H7 (cell line): ENCODE results near the gene YES1. TPM values are rescaled to one million over a fixed set of nuclear protein-coding genes. Genes with fewer than 3 reads are reported as not detected.

ENCODE experiments used
- DNase-seq: peaks from one replicate; pipeline ENCODE4 v3.0.0; 2012
- H3K27me3 ChIP-seq: 2 replicates; pipeline ENCODE4 v1.6.0; 2011; ENCODE audit warnings: mild to moderate bottlenecking, low read length; ENCODE audit not compliant: control insufficient read depth, insufficient read depth
- H3K36me3 ChIP-seq: replicated peaks from 2 replicates; pipeline ENCODE4 v1.5.1; 2011; ENCODE audit warnings: low read length; ENCODE audit not compliant: control insufficient read depth, insufficient read depth
- H3K4me3 ChIP-seq: 2 replicates; pipeline ENCODE4 v1.5.1; 2011; ENCODE audit warnings: low read depth, mild to moderate bottlenecking, control low read depth, low read length, moderate library complexity; ENCODE audit not compliant: insufficient read depth
- total RNA-seq: library from RNA; depleted of rRNA; stranded (reverse); fragments of >200 nt; shearing (Covaris generic); gene quantifications from 2 replicates; pipeline ENCODE4 v1.2.3, GENCODE V29; 2014

YES1 gene
- total RNA-seq, 1 experiment from 2014 or later: 69.4 TPM

- DNase-seq: no peak
These were observed 101.4 kb downstream of the YES1 start for GRCh38 chr18:710418-711300.

GRCh38 chr18:709771-710170 is 102.3 kb downstream of the YES1 start:
- H3K27me3 ChIP-seq: no peaks in the 10 kb centered on the region; the same call in 1 of the 2 replicates
- H3K36me3 ChIP-seq: no peaks in the 10 kb centered on the region; the same call in 1 of the 2 replicates
- H3K4me3 ChIP-seq: no peak overlapping the region
- DNase-seq: no peak

More at GRCh38 chr18:710418-711300, 101.4 kb downstream of the YES1 start:
- Histone ChIP-seq H3K4me3 (no peak overlapping the region), H3K27me3 (no peaks in the 10 kb centered on the region; the same call in 1 of the 2 replicates), H3K36me3 (no peaks in the 10 kb centered on the region)

- no peak for DNase-seq
These were observed 103.9 kb downstream of the YES1 start for GRCh38 chr18:708096-708495.

GRCh38 chr18:706405-706804 is 105.6 kb downstream of the YES1 start:
- H3K27me3 ChIP-seq: no peaks in the 10 kb centered on the region
- no peak overlapping the region for H3K4me3 ChIP-seq
- DNase-seq: no peak
- peaks cover 3% of the 10 kb centered on the region for H3K36me3 ChIP-seq

More at GRCh38 chr18:708096-708495, 103.9 kb downstream of the YES1 start:
- Histone ChIP-seq H3K4me3 (no peak overlapping the region), H3K27me3 (no peaks in the 10 kb centered on the region; the same call in 1 of the 2 replicates), H3K36me3 (peaks cover 3% of the 10 kb centered on the region)

- no peak for DNase-seq
- H3K36me3 ChIP-seq: peaks cover 3% of the 10 kb centered on the region
- H3K4me3 ChIP-seq: no peak overlapping the region
- no peaks in the 10 kb centered on the region for H3K27me3 ChIP-seq
These were observed 108.7 kb downstream of the YES1 start for GRCh38 chr18:703213-703967.

DNA sequence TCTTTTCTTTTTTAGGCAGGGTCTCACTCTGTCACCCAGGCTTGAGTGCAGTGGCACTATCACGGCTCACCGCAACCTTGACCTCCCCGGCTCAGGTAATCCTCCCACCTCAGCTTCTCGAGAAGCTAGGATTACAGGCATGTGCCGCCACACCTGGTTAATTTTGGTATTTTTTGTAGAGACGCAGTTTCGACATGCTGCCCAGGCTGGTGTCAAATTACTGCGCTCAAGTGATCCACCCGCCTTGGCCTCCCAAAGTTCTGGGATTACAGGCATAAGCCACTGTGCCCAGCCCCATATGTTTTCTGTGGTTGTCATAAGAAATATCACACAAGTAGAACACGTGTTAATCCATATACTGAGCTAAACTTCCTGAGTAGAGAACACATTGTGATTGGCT is 114.2 kb downstream of the YES1 start:
- no peak overlapping the region for H3K4me3 ChIP-seq
- H3K36me3 ChIP-seq: peaks cover 3% of the 10 kb centered on the region
- DNase-seq: no peak
- no peaks in the 10 kb centered on the region for H3K27me3 ChIP-seq

GRCh38 chr18:697012-697411 is 115.0 kb downstream of the YES1 start:
- peaks cover 5% of the 10 kb centered on the region for H3K36me3 ChIP-seq
- DNase-seq: no peak
- H3K27me3 ChIP-seq: no peaks in the 10 kb centered on the region
- H3K4me3 ChIP-seq: no peak overlapping the region

DNA sequence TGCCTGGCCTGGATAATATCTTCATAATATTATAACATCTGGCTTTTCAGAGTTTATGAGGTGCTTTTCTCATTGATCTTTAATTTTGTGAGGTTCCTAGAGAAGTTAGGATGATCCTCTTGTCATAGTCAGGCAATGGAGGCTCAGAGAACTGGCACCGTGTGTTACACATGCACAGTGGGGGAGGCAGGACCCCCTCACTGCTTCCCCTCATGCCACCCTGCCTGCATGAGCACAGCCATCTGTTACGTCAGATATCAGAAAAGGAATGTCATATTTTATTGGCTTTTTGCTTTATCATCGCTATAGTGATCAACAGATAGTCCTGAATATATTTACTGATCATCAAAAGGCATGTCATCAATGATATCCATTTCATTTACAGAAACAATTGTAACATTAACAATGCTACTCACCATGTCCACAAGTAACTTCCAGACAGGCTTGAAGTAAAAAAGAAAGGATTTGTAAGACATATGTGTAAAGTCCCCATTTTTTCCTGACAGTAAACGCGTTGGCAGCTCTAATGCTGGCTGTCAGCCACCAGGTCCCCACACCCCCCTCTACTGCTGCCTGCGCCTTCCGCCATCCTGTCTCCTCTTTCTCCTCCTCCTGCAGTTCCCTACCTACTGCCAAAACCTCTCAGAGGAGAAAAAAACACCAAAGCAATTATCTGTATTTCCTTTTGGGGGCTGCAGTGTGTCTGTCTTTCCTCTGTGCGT is 118.4 kb downstream of the YES1 start:
- no peak overlapping the region for H3K4me3 ChIP-seq
- peaks cover 5% of the 10 kb centered on the region for H3K36me3 ChIP-seq
- DNase-seq: no peak
- H3K27me3 ChIP-seq: no peaks in the 10 kb centered on the region

- Histone ChIP-seq H3K4me3 (no peak overlapping the region), H3K36me3 (peaks cover 5% of the 10 kb centered on the region), H3K27me3 (no peaks in the 10 kb centered on the region)
- no peak for DNase-seq
These were observed 119.2 kb downstream of the YES1 start for GRCh38 chr18:692824-693223.

GRCh38 chr18:688323-688722 is 123.7 kb downstream of the YES1 start:
- Histone ChIP-seq H3K4me3 (no peak overlapping the region), H3K27me3 (no peaks in the 10 kb centered on the region), H3K36me3 (peaks cover 10% of the 10 kb centered on the region)
- DNase-seq: no peak

DNA sequence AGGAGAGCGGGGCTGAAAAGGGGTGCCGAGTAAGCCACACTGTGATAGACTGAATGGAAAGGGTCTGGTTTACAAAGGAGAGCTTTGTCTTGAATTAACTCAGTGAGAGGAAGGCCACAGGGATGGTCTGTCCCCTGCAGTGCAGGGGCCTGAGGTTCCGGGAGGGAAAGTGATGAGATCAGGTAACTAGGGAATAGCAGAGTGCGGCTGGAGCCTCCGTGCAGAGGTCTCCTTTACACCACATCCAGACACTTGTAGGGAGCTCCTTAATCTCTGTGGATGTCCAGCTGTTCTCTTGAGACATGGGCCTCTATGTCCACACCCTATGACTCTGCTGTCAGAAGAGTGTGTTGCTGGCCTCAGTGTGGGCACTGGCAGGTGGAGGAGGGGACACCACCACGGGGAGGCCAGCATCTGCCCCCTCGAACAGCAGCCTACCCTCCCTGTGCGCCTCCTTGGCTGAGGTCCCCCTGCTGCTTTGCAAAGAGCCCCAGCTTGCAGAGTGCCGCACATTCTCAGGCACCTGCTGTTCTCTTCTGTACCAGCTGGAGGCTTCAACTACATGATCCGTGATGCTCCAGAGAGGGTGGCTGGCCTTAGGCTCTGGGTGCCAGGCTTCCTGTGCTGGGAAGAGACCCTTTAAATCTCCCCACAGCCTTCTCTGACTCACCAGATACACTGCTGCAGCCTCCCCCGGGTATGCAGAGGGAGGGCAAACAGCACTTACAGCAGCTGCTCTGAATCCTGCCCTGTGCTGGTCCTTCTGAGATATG is 125.5 kb downstream of the YES1 start:
- peak; percentile 86 for DNase-seq
- Histone ChIP-seq H3K4me3 (no peak overlapping the region), H3K36me3 (peaks cover 19% of the 10 kb centered on the region), H3K27me3 (no peaks in the 10 kb centered on the region)

DNA sequence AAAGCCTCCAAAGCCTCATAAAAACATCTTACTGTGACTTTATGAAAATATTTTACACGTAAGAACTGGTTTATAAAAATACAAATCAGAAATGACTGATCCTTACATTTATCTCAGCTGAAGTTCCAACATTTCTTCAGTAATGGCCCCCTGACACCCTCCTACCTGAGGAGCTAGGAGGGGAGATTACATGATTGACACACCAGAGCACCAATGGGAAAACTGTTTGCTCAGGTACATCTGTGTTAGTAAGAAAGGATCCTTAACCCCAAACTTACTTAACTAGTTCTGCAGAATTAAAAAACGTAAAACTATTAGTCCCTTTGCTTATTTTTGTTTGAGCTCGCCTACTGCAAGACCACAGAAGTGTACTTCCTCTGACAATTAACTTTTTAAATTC is 126.6 kb downstream of the YES1 start:
- Histone ChIP-seq H3K27me3 (no peaks in the 10 kb centered on the region), H3K36me3 (peaks cover 21% of the 10 kb centered on the region), H3K4me3 (no peak overlapping the region)
- DNase-seq: peak; percentile 81

DNA sequence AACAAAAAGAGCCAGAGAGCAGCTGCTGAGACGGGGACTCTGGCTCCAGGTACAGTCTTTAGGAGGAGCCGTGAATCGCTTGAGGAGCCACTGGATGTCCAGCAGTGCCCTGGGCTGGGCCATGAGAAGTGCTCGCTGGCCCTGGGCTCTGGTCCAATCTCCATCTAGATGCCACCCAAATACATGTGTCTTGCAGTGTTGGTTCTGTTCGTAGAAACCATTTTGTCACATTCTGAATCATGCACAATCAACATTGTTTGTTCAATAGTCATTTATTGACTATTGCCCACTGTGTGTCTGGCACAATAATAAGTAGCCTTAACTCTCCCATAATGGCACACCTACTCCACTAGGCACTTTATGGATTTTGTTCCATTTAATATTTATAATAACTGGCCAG is 128.5 kb downstream of the YES1 start:
- no peak for DNase-seq
- no peaks in the 10 kb centered on the region for H3K27me3 ChIP-seq

DNA sequence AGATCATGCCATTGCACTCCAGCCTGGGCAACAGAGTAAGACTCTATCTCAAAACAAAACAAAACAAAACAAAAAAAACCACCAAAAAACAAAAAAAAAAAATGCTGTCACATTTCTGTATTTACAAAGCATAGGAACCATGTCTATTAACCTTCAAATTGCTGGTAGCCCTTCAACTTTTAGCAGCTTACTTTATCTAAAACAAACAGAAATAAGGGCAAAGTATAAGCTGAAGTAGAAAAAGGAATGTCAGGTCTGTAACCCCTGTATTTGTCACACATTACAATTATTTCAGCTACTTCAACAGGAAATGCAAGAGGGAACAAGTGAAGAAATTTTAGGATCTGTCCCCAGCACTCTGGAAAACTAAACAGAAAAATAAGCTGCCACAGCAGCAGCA is 129.2 kb downstream of the YES1 start:
- no peak overlapping the region for H3K4me3 ChIP-seq
- no peak for DNase-seq
- H3K36me3 ChIP-seq: peaks cover 24% of the 10 kb centered on the region
- H3K27me3 ChIP-seq: no peaks in the 10 kb centered on the region

More for the DNA sequence above, 128.5 kb downstream of the YES1 start:
- H3K36me3 ChIP-seq: peaks cover 22% of the 10 kb centered on the region
- no peak overlapping the region for H3K4me3 ChIP-seq
